ENCODE measurements around the gene ADCK2. TPM values are rescaled to one million over a fixed set of nuclear protein-coding genes. Genes with fewer than 3 reads are reported as not detected.
A peak's percentile ranks its signal among the peaks of the same experiment; 100 is the strongest.
"Not testable (repeated sequence)": the region's sequence is repeated elsewhere in the genome, so short reads cannot be mapped to it uniquely, and the experiment has no call there.

The ADCK2 gene
- total RNA-seq, 1 donor from 2014 or later = 37.6 TPM

- no peaks in the 10 kb centered on the region for H3K9me3 Mint-ChIP-seq (ENCODE audit: unreplicated experiment)
- peaks cover 28% of the 10 kb centered on the region for H3K36me3 Mint-ChIP-seq (ENCODE audit: low read depth, unreplicated experiment)
- no peak for TF ChIP-seq CTCF (IDR thresholded peaks at IDR 0.05; ENCODE audit: unreplicated experiment)
- DNase-seq (ENCODE audit: low spot score) = no peak
- peaks cover 11% of the 10 kb centered on the region for H3K4me1 Mint-ChIP-seq (ENCODE audit: unreplicated experiment)
- no peak overlapping the region for H3K4me3 Mint-ChIP-seq (ENCODE audit: unreplicated experiment)
- H3K27me3 Mint-ChIP-seq (ENCODE audit: unreplicated experiment) = peaks cover 2% of the 10 kb centered on the region
- no peak overlapping the region for H3K27ac Mint-ChIP-seq (ENCODE audit: unreplicated experiment)
Measured at GRCh38 chr7:140689199-140690152, 16.7 kb downstream of the ADCK2 start.

GRCh38 chr7:140691376-140692045, 18.8 kb downstream of the ADCK2 start:
- Mint-ChIP-seq H3K4me1 (ENCODE audit: unreplicated experiment) (peaks cover 12% of the 10 kb centered on the region), H3K36me3 (ENCODE audit: low read depth, unreplicated experiment) (peaks cover 33% of the 10 kb centered on the region), H3K4me3 (ENCODE audit: unreplicated experiment) (no peak overlapping the region), H3K27me3 (ENCODE audit: unreplicated experiment) (peaks cover 10% of the 10 kb centered on the region), H3K27ac (ENCODE audit: unreplicated experiment) (no peak overlapping the region), H3K9me3 (ENCODE audit: unreplicated experiment) (no peaks in the 10 kb centered on the region)
- TF ChIP-seq CTCF (IDR thresholded peaks at IDR 0.05; ENCODE audit: unreplicated experiment) = no peak
- DNase-seq (ENCODE audit: low spot score) = no peak

GRCh38 chr7:140693849-140694248, 21.1 kb downstream of the ADCK2 start:
- H3K4me1 Mint-ChIP-seq (ENCODE audit: unreplicated experiment) = peaks cover 25% of the 10 kb centered on the region
- DNase-seq (ENCODE audit: low spot score); H3K4me3 Mint-ChIP-seq (ENCODE audit: unreplicated experiment); H3K27ac Mint-ChIP-seq (ENCODE audit: unreplicated experiment); H3K9me3 Mint-ChIP-seq (ENCODE audit: unreplicated experiment): not testable (repeated sequence)
- H3K27me3 Mint-ChIP-seq (ENCODE audit: unreplicated experiment) = peaks cover 19% of the 10 kb centered on the region
- peaks cover 40% of the 10 kb centered on the region for H3K36me3 Mint-ChIP-seq (ENCODE audit: low read depth, unreplicated experiment)

GRCh38 chr7:140694592-140694991, 21.8 kb downstream of the ADCK2 start:
- Mint-ChIP-seq H3K27me3 (ENCODE audit: unreplicated experiment) (peaks cover 19% of the 10 kb centered on the region), H3K36me3 (ENCODE audit: low read depth, unreplicated experiment) (peaks cover 40% of the 10 kb centered on the region), H3K27ac (ENCODE audit: unreplicated experiment) (peak overlapping the region; percentile 64), H3K4me1 (ENCODE audit: unreplicated experiment) (peaks cover 30% of the 10 kb centered on the region), H3K9me3 (ENCODE audit: unreplicated experiment) (no peaks in the 10 kb centered on the region), H3K4me3 (ENCODE audit: unreplicated experiment) (peak overlapping the region; percentile 74)
- TF ChIP-seq CTCF (IDR thresholded peaks at IDR 0.05; ENCODE audit: unreplicated experiment) = no peak
- DNase-seq (ENCODE audit: low spot score) = no peak

GRCh38 chr7:140695381-140695780, 22.6 kb downstream of the ADCK2 start:
- Mint-ChIP-seq H3K27ac (ENCODE audit: unreplicated experiment) (no peak overlapping the region), H3K4me1 (ENCODE audit: unreplicated experiment) (peaks cover 32% of the 10 kb centered on the region), H3K36me3 (ENCODE audit: low read depth, unreplicated experiment) (peaks cover 39% of the 10 kb centered on the region), H3K4me3 (ENCODE audit: unreplicated experiment) (no peak overlapping the region), H3K9me3 (ENCODE audit: unreplicated experiment) (no peaks in the 10 kb centered on the region), H3K27me3 (ENCODE audit: unreplicated experiment) (peaks cover 19% of the 10 kb centered on the region)
- TF ChIP-seq CTCF (IDR thresholded peaks at IDR 0.05; ENCODE audit: unreplicated experiment) = no peak
- no peak for DNase-seq (ENCODE audit: low spot score)

Data from endothelial cell (in vitro differentiated cells).